ENCODE measurements around the gene SFRP5. TPM values are rescaled to one million over a fixed set of nuclear protein-coding genes. Genes with fewer than 3 reads are reported as not detected.

Gene SFRP5
- total and polyA plus RNA-seq, 2 donors: 1.1 to 4.8 TPM

DNA sequence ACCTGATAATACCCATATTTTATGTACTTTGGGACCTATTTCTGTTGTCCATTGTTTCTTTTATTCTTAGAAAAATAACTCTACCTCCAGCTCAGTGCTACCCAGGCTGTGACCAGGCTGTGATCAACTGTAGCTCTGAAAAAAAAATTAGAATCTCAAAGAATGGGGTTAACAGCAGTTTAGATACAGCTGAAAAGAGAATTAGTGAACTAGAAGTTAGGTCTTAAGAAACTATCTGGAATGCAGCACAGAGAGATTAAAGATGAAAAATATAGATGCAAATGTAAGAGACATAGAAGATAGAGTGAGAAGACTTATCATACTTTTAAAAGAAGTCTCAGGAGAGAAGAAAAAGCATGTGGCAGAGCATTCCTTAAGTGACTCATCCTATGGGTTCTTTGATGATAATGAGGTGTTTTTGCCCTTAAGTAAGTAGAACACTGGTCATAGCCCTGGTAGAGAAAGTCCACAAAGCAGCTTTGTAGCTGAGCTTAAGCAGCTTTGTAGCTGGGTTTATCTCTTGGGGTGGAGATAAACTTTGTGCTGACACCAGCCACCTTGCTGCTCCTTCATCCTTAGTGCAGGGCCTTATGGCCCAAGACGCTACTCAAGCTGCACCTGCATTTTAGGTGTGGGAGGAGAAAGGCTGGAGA lies 27.3 kb upstream of the SFRP5 start:
- Histone ChIP-seq H3K4me3 (ENCODE audit: low read depth, low read length) (no peak overlapping the region), H3K27ac (ENCODE audit: low read depth) (no peak overlapping the region), H3K36me3 (ENCODE audit: insufficient read depth) (no peaks in the 10 kb centered on the region), H3K4me1 (ENCODE audit: insufficient read depth) (no peaks in the 10 kb centered on the region)
- no peak for DNase-seq (ENCODE audit: extremely low spot score)
- 83% methylated on average over 1 of the region's 1 CpG for WGBS

DNA sequence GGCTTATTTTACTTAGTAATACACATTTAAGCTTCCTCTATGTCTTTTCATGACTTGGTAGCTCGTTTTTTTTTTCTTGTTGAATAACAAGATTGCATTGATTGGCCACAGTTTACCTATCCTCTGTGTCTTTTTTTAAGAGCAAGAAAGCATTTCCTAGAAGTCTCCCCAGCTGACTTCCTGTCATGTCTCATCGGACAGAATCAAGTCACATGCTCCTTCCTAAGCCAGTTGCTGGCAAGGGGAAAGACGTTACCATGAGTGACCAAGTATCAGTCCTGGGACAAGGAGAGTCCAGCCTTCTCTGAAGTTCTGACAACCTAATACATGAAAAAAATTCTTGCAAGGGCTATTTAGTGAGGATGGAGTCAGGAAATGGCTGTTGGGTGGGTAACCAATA lies 24.9 kb upstream of the SFRP5 start:
- no peak for DNase-seq (ENCODE audit: extremely low spot score)
- Histone ChIP-seq H3K4me3 (ENCODE audit: low read depth, low read length) (no peak overlapping the region), H3K4me1 (ENCODE audit: insufficient read depth) (no peaks in the 10 kb centered on the region), H3K36me3 (ENCODE audit: insufficient read depth) (no peaks in the 10 kb centered on the region), H3K27ac (ENCODE audit: low read depth) (no peak overlapping the region)
- 27% methylated on average over 3 of the region's 3 CpGs for WGBS

DNA sequence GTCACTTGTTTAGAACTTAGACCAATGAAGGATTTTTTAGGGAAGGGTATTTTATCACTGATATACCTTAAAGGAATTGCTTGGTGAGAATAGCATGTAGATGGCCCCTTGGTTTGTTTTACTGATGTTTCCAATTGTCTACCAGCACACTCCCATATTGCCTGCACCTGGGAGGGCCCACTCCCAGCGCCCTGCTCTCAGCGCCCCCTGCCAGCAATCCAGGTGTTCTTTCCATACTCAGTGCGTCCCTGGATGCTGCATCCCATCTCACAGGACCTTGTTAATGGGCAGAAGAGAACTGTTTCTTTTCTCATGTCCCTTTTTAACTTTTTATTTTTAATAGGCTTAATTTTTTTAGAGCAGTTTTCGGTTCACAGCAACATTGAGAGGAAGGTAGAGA lies 24.1 kb upstream of the SFRP5 start:
- H3K4me1 ChIP-seq (ENCODE audit: insufficient read depth): no peaks in the 10 kb centered on the region
- WGBS: 53% methylated on average over 4 of the region's 4 CpGs
- no peak for DNase-seq (ENCODE audit: extremely low spot score)
- no peak overlapping the region for H3K27ac ChIP-seq (ENCODE audit: low read depth)
- no peak overlapping the region for H3K4me3 ChIP-seq (ENCODE audit: low read depth, low read length)
- no peaks in the 10 kb centered on the region for H3K36me3 ChIP-seq (ENCODE audit: insufficient read depth)

DNA sequence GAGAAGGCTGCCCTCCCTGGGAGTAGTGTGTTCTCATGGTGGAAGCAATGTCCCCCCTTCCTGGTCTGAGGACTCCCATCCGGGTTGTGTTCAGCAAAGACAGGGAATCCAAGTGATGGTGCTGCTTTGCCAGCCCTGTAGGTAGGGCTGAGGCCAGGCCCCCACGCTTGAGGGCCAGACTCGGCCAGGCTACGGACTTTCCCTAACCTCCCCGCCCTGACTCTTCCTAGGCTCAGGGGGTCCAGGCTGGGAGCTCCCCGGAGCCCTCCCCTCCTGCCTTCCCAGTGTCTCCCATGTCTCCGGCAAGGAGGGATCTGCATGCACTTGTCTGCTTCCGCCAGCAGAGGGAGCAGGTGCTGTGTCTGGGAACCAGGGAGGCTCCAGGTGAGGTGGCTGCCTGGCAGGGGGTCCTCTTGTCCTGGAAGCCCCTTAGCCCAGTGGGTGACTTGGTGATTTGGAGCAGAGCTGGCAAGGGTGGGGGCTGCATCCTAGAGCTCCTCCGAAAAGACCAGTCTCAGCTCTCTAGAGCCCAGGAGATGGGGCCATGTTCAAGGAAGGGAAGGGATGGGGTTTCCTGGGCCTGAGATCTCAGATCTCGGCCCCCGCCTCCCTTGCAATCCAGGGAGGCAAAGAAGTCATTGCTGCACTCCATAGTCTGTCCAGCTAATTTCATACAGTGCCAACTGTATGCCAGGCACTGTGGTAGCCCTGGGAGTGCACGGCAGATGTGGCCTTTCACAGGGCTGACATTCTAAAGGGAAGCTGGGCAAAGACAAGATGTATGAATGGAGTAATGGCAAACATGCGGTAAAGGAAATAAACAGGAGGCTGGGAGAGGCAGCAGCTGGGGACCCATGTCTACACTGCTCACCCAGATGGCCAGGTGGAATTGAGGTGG lies 20.3 kb upstream of the SFRP5 start:
- DNase-seq (ENCODE audit: extremely low spot score): no peak
- no peaks in the 10 kb centered on the region for H3K36me3 ChIP-seq (ENCODE audit: insufficient read depth)
- no peaks in the 10 kb centered on the region for H3K4me1 ChIP-seq (ENCODE audit: insufficient read depth)
- no peak overlapping the region for H3K27ac ChIP-seq (ENCODE audit: low read depth)
- 27% methylated on average over 13 of the region's 13 CpGs for WGBS
- H3K4me3 ChIP-seq (ENCODE audit: low read depth, low read length): no peak overlapping the region

DNA sequence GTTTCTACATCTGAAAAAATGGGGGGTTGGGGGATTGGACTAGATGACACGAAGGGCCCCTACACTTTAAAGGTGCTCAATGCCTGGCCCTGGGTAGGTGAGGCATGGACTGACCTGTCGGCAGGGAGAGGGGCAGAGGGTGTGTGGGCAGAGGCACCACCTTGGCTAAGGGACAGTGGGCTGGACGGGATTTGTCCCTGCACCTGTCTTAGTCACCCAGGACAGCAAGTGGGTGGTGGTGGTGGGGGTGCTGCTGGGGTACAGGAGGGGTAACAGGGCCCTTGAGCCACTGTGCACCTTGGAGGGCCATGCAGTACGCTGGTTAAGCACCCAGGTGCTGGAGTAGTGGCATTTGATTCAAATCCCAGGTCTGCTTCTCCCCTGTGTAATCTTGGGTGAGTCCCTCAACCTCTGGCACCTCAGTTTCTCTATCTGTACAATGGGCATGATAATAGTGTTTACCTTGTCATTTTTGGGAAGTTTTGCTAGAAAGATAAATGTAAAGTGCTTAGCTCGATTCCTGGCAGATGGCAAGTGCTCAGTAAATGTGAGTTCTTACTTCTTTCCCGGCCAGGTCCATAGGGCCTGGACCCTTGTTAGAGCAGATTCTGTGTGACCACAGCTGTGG lies 18.1 kb upstream of the SFRP5 start:
- no peaks in the 10 kb centered on the region for H3K4me1 ChIP-seq (ENCODE audit: insufficient read depth)
- no peak overlapping the region for H3K4me3 ChIP-seq (ENCODE audit: low read depth, low read length)
- H3K27ac ChIP-seq (ENCODE audit: low read depth): no peak overlapping the region
- 68% methylated on average over 6 of the region's 6 CpGs for WGBS
- DNase-seq (ENCODE audit: extremely low spot score): no peak
- no peaks in the 10 kb centered on the region for H3K36me3 ChIP-seq (ENCODE audit: insufficient read depth)

DNA sequence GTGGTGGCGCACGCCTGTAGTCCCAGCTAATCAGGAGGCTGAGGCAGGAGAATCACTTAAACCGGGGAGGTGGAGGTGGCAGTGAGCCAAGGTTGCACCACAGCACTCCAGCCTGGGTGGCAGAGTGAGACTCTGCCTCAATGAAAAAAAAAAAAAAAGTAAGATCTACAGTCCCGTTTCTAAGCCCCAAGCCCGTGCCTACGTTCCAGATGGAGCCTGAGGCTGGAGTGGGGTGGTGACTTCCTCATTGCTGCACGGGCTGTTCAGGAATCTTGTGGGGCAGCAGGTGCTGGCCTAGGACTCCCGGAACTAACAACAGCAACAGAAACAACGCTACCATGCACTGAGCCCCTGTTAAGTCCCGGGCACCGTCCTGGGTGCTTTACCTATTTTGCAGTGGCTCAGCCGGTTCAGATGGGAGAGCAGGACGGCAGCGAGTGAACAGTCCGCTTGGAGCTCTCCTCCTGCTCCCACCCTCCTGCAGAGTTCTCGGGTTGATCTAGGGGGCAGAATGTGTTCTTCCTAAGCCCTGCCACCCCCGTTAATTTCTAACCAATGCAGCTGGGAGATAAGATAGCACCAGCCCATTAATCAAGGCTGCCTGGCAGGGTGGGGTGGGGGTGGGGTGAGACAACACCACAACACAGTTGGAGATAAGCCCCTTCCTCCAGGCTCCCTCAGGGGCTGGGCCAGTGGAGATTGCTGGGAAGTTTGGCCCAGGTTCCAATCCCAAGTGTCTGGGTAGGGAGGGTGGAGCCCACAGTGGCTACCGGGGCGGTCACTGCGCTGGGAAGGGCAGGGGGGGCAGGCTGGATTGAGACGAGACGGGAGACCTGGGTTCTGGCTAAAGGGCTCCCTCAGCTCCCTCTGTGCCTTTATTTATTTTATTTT lies 17.0 kb upstream of the SFRP5 start:
- H3K4me1 ChIP-seq (ENCODE audit: insufficient read depth): no peaks in the 10 kb centered on the region
- WGBS: 18% methylated on average over 22 of the region's 22 CpGs
- no peak overlapping the region for H3K27ac ChIP-seq (ENCODE audit: low read depth)
- H3K4me3 ChIP-seq (ENCODE audit: low read depth, low read length): no peak overlapping the region
- no peaks in the 10 kb centered on the region for H3K36me3 ChIP-seq (ENCODE audit: insufficient read depth)
- no peak for DNase-seq (ENCODE audit: extremely low spot score)

DNA sequence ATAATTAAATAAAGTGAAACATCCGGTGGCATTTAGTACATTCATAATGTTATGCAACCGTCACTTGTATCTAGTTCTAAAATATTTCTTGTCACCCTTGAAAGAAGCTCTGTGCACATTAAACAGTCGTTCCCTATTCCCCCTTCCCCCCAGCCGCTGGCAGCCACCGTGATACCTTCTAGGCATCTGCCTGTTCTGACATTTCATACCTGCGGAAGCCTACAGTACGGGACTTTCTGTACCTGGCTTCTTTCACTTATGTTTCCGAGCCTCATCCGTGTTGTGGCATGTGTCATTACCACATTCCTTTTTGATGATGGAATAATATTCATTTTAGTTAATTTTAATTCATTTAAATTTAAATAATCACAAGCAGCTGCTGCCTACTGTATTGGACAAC lies 13.9 kb upstream of the SFRP5 start:
- Histone ChIP-seq H3K27ac (ENCODE audit: low read depth) (no peak overlapping the region), H3K4me3 (ENCODE audit: low read depth, low read length) (no peak overlapping the region), H3K4me1 (ENCODE audit: insufficient read depth) (peaks cover 5% of the 10 kb centered on the region), H3K36me3 (ENCODE audit: insufficient read depth) (no peaks in the 10 kb centered on the region)
- DNase-seq (ENCODE audit: extremely low spot score): no peak
- WGBS: 86% methylated on average over 9 of the region's 9 CpGs

DNA sequence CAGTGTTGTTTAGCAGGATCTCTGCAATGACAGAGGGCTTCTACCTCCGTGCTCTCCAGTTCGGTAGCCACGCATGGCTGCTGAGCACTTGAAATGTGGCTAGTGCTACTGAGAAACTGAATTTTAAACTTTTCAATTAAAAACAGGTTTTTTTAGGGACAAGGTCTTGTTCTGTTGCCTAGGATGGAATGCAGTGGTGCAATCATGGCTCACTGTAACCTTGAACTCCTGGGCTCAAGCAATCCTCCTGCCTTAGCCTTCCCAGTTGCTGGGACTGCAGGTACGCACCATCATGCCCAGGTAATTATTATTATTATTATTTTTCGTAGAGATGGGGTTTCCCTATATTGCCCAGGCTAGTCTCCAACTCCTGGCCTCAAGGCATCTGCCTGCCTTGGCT lies 13.4 kb upstream of the SFRP5 start:
- DNase-seq (ENCODE audit: extremely low spot score): no peak
- Histone ChIP-seq H3K4me1 (ENCODE audit: insufficient read depth) (peaks cover 5% of the 10 kb centered on the region), H3K36me3 (ENCODE audit: insufficient read depth) (no peaks in the 10 kb centered on the region), H3K4me3 (ENCODE audit: low read depth, low read length) (no peak overlapping the region), H3K27ac (ENCODE audit: low read depth) (no peak overlapping the region)
- 93% methylated on average over 5 of the region's 5 CpGs for WGBS

DNA sequence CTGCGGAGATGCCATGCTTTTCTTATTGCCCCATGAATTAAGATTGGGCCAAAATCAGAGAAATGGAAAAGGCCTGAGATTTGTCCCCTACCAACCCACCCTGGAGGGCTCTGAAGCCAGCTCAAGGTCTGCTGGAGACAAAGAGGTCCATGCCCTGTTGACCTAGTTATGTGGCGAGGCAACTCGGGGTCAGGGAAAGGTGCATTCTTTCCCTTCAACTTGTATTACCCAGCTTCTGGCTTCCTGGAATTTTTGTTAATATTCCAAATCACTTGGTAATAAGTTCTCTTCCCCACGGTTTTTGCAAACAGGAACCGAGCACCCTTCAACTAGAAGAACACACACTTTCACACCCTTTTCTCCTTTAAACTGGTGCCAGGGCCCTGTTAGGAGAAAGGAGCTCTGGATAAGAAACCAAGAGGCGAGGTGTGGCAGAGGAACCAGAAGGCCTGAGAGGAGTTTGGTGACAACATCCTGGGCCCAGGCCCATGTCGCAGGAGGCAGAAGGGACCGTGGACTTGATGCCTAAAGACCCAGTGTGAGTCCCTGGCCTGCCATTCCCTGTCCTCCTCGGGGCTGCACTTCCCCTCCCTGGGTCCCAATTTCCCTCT lies 12.5 kb upstream of the SFRP5 start:
- Histone ChIP-seq H3K36me3 (ENCODE audit: insufficient read depth) (no peaks in the 10 kb centered on the region), H3K4me3 (ENCODE audit: low read depth, low read length) (no peak overlapping the region), H3K4me1 (ENCODE audit: insufficient read depth) (peaks cover 5% of the 10 kb centered on the region), H3K27ac (ENCODE audit: low read depth) (no peak overlapping the region)
- 86% methylated on average over 9 of the region's 9 CpGs for WGBS
- DNase-seq (ENCODE audit: extremely low spot score): no peak

DNA sequence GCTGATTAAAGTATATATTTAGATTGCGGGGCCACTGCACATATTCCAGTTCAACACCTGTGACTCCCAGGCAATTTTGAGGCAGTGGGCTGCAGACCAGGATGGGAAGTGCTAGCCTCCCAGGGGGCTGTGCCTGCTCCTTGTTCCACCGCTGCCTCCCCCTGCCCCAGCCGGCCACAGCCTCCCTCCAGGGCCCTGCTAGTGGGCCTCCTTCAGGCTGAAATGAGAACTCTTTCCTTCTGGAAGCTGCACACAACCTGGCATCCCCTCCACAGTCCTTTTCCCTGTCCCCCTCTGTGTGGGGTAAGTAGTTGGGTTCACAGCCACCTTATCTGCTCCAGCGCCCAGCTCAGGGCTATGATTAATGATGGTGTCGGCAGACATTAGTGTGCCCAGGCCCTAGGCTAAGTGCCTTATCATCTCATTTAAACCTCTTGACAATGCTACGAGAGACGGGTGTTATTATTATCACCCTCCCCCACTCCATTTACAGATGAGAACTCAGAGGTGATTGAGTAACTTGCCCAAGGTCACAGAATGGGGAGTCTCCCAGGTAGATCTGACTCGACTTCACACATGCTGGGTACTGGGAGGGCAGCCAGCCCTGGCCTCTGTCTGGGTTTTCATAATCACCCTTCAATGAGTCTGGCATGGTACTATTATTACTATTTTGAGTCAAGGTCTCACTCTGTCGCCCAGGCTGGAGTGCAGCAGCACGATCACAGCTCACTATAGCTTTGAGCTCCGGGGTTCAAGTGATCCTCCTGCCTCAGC lies 10.8 kb upstream of the SFRP5 start:
- WGBS: 76% methylated on average over 11 of the region's 11 CpGs
- Histone ChIP-seq H3K36me3 (ENCODE audit: insufficient read depth) (no peaks in the 10 kb centered on the region), H3K4me3 (ENCODE audit: low read depth, low read length) (no peak overlapping the region), H3K4me1 (ENCODE audit: insufficient read depth) (peaks cover 5% of the 10 kb centered on the region), H3K27ac (ENCODE audit: low read depth) (no peak overlapping the region)
- DNase-seq (ENCODE audit: extremely low spot score): no peak

DNA sequence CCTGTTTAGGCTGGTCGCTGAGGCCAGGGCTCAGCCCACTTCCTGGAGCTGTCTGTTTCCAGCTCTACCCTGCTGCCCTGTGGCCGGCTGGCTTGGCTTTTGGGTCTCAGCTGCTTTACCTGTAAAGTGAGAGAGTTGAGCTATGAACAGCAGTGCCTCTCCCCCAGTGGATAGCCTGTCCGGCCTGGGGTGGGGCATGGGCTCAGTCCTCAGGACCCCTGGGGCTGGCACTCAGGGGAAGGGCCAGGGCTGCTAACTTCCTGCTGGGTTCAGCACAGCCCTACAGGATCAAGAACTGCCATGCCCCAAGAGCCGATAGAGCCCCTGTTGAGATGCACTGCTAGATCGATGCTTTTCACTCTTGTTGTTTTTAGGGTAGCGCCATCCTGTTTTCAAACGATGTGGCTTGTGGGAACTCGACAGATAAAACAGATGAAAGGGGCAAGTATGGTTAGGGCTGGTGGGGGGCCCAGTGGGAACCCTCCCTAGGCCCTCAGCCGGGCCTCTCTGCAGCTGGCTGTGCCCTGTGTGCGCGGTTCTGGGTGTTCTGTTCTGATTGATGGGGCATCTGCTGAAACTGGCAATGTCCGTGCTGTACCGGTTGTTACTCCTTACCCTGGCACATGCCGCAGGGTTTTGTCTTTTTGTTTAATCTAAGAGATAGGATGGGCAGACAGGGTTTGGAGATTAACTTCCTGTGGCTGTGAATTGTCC lies 10.0 kb upstream of the SFRP5 start:
- peaks cover 5% of the 10 kb centered on the region for H3K4me1 ChIP-seq (ENCODE audit: insufficient read depth)
- 62% methylated on average over 14 of the region's 14 CpGs for WGBS
- no peak for DNase-seq (ENCODE audit: extremely low spot score)
- no peaks in the 10 kb centered on the region for H3K36me3 ChIP-seq (ENCODE audit: insufficient read depth)
- H3K4me3 ChIP-seq (ENCODE audit: low read depth, low read length): no peak overlapping the region
- no peak overlapping the region for H3K27ac ChIP-seq (ENCODE audit: low read depth)
